ENCODE results near the gene L3MBTL3. TPM values are rescaled to one million over a fixed set of nuclear protein-coding genes. Genes with fewer than 3 reads are reported as not detected.

Gene L3MBTL3
- polyA plus RNA-seq, 1 of the 3 experiments (the other 2 are of a cell fraction), result 12.6 TPM

DNA sequence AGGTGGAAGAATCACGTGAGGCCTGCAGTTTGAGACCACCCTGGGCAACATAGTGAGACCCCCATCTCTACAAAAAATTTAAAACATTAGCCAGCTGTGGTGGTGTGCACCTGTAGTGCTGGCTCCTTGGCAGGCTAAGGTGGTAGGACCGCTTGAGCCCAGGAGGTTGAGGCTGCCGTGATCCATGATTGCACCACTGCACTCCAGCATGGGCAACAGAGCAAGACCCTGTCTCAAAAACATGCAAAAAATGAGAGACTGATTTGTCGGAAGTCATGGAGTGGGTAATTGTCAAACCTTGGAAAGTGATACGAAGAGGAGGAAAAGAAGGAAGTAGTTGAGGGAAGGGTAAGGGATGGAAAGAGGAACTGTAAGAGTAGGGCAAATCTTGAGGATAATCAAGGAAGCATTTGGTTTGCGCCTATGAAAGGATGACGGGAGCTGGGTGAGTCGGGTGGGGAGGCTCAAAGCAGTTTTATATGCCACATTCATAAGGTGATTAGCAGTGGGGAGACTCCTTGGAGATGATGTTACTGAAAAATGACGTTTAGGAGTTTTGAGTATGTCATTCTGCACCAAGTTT is 14.5 kb downstream of the L3MBTL3 start:
- Histone ChIP-seq H3K4me2 (no peak overlapping the region), H3K9ac (no peak overlapping the region), H3K4me3 (ENCODE audit: low read depth in 2 of 2, low read length in 1 of 2) (no peak overlapping the region), H3K9me3 (no peaks in the 10 kb centered on the region), H3K4me1 (ENCODE audit: control insufficient read depth in 1 of 2, insufficient read depth in 2 of 2, low read depth in 1 of 2, low read length in 1 of 2) (0 out of 4 replicates have a peak, but pooled peaks cover 0 to 4% of the 10 kb centered on the region in 2 experiments), H4K20me1 (ENCODE audit: insufficient read depth) (peaks cover 22% of the 10 kb centered on the region; the same call in 1 of the 2 replicates), H3K36me3 (replicated peaks in 1 of 2; ENCODE audit: control insufficient read depth in 1 of 2, insufficient read depth in 2 of 2, low read length in 1 of 2) (peaks cover 0 to 15% of the 10 kb centered on the region in 2 experiments), H3K27me3 (ENCODE audit: insufficient read depth) (no peaks in the 10 kb centered on the region), H3K9me2 (no peaks in the 10 kb centered on the region), H3K27ac (ENCODE audit: low read depth in 2 of 2, low read length in 1 of 2) (no peak overlapping the region), H3F3A (replicated peaks; ENCODE audit: insufficient read depth) (peaks cover 15% of the 10 kb centered on the region), H2AFZ (ENCODE audit: low read depth) (no peak overlapping the region), H3K79me2 (ENCODE audit: insufficient read depth) (peaks cover 57% of the 10 kb centered on the region)
- CTCF ChIA-PET, result interaction anchor here (3.8 kb wide), 1 partner anchor 12 kb away, joined by 15 read pairs; no protein-coding TSS in a partner anchor
- WGBS (ENCODE audit: low lambda C conversion rate), result 85% methylated on average over 9 of the region's 9 CpGs
- POLR2A ChIA-PET, result no interaction called here
- DNase-seq, result no peak
- TF ChIP-seq REST (IDR thresholded peaks at IDR 0.05; ENCODE audit: low read depth, low read length) (no peak), SIN3A (IDR thresholded peaks at IDR 0.05; ENCODE audit: borderline replicate concordance, low read depth, low read length) (no peak), GATA2 (CRISPR knock-in tag; IDR thresholded peaks at IDR 0.05) (no peak), SMC3 (IDR thresholded peaks at IDR 0.05; ENCODE audit: low read depth, low read length) (no peak), NFIC (IDR thresholded peaks at IDR 0.05; ENCODE audit: borderline replicate concordance) (no peak), USF2 (IDR thresholded peaks at IDR 0.05; ENCODE audit: borderline replicate concordance, low read depth, low read length) (no peak), RCOR1 (IDR thresholded peaks at IDR 0.05; ENCODE audit: low read length) (no peak), MAX (IDR thresholded peaks at IDR 0.05; ENCODE audit: low read depth) (no peak), MXI1 (IDR thresholded peaks at IDR 0.05; ENCODE audit: low read depth, low read length) (no peak), JUND (IDR thresholded peaks at IDR 0.05) (no peak), EZH2phosphoT487 (IDR thresholded peaks at IDR 0.05; ENCODE audit: borderline replicate concordance, low read depth) (no peak), FOXJ3 (CRISPR knock-in tag; IDR thresholded peaks at IDR 0.05) (no peak)
- TF ChIP-seq, protein P1, sequence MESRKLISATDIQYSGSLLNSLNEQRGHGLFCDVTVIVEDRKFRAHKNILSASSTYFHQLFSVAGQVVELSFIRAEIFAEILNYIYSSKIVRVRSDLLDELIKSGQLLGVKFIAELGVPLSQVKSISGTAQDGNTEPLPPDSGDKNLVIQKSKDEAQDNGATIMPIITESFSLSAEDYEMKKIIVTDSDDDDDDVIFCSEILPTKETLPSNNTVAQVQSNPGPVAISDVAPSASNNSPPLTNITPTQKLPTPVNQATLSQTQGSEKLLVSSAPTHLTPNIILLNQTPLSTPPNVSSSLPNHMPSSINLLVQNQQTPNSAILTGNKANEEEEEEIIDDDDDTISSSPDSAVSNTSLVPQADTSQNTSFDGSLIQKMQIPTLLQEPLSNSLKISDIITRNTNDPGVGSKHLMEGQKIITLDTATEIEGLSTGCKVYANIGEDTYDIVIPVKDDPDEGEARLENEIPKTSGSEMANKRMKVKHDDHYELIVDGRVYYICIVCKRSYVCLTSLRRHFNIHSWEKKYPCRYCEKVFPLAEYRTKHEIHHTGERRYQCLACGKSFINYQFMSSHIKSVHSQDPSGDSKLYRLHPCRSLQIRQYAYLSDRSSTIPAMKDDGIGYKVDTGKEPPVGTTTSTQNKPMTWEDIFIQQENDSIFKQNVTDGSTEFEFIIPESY (IDR thresholded peaks at IDR 0.05; ENCODE audit: borderline replicate concordance, low read depth), result no peak
- TF ChIP-seq, protein P2, sequence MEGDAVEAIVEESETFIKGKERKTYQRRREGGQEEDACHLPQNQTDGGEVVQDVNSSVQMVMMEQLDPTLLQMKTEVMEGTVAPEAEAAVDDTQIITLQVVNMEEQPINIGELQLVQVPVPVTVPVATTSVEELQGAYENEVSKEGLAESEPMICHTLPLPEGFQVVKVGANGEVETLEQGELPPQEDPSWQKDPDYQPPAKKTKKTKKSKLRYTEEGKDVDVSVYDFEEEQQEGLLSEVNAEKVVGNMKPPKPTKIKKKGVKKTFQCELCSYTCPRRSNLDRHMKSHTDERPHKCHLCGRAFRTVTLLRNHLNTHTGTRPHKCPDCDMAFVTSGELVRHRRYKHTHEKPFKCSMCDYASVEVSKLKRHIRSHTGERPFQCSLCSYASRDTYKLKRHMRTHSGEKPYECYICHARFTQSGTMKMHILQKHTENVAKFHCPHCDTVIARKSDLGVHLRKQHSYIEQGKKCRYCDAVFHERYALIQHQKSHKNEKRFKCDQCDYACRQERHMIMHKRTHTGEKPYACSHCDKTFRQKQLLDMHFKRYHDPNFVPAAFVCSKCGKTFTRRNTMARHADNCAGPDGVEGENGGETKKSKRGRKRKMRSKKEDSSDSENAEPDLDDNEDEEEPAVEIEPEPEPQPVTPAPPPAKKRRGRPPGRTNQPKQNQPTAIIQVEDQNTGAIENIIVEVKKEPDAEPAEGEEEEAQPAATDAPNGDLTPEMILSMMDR (IDR thresholded peaks at IDR 0.05), result no peak

All from SK-N-SH (cell line).